ENCODE measurements around the gene KCNIP1.

KCNIP1 gene

DNA sequence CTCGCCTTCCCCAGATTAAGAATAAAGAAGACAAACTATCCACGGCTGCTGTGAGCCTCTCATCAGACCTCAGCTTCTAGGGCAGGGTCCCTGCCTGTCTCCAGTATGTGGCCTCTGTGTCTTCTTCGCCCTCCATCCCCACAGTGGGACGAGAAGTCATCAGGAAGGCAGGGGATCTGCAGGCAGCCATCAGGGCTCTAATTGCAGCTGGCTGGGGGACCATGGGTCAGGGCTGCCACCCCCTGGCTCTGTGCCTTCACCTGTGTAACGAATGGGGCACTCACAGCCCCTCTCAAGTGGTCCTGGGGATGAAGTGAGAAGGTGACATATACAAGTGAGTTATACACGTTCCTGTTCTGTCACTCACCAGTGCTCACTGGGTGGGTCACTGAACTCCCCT lies 139.8 kb downstream of the KCNIP1 start:
- Histone ChIP-seq H3K4me1 (ENCODE audit: control insufficient read depth in 2 of 2, insufficient read depth in 1 of 2, low read depth in 1 of 2, low read length in 2 of 2) (no peaks in the 10 kb centered on the region), H3K4me2 (ENCODE audit: insufficient read depth, low read length, poor library complexity, severe bottlenecking) (no peak overlapping the region), H4K91ac (ENCODE audit: low read depth, low read length, poor library complexity) (no peak overlapping the region), H3K27me3 (ENCODE audit: control insufficient read depth in 3 of 3, insufficient read depth in 3 of 3, low read depth in 1 of 3, low read length in 3 of 3) (peaks cover 0 to 2% (median 0%) of the 10 kb centered on the region in 3 experiments), H3K9me3 (replicated peaks in 1 of 2; ENCODE audit: control insufficient read depth in 2 of 2, insufficient read depth in 1 of 2, low read depth in 1 of 2, low read length in 2 of 2) (no peaks in the 10 kb centered on the region), H3K27ac (replicated peaks; ENCODE audit: low read length) (no peak overlapping the region), H3K23ac (ENCODE audit: low read depth, low read length, poor library complexity) (no peak overlapping the region), H3K4ac (ENCODE audit: low read length) (no peak overlapping the region), H2BK15ac (ENCODE audit: low read length) (no peak overlapping the region), H2AFZ (ENCODE audit: low read length) (no peak overlapping the region), H2BK12ac (ENCODE audit: low read length) (no peak overlapping the region), H2BK120ac (ENCODE audit: low read depth, low read length) (no peak overlapping the region), H3K9ac (ENCODE audit: low read depth, low read length, poor library complexity) (no peak overlapping the region), H3K18ac (ENCODE audit: low read length) (peak overlapping the region; percentile 53), H3K4me3 (ENCODE audit: low read length in 2 of 2) (peak overlapping the region in 1 of 2 donors; percentile 16), H2AK5ac (ENCODE audit: low read depth, low read length) (no peak overlapping the region), H4K8ac (ENCODE audit: low read depth, low read length) (no peak overlapping the region), H3K36me3 (replicated peaks in 1 of 2; ENCODE audit: control insufficient read depth in 2 of 2, insufficient read depth in 2 of 2, low read length in 2 of 2) (no peaks in the 10 kb centered on the region), H3K79me1 (ENCODE audit: low read depth, low read length) (no peaks in the 10 kb centered on the region), H3K14ac (ENCODE audit: low read length) (peak overlapping the region; percentile 42), H2BK5ac (ENCODE audit: low read length) (no peak overlapping the region)
- DNase-seq (ENCODE audit: low spot score) = no peak
- no CpG with 5 or more reads among the region's 6 CpGs for WGBS, 2 donors (ENCODE audit: extremely low coverage in 2 of 2, insufficient read length in 2 of 2, insufficient replicate concordance in 1 of 2)

DNA sequence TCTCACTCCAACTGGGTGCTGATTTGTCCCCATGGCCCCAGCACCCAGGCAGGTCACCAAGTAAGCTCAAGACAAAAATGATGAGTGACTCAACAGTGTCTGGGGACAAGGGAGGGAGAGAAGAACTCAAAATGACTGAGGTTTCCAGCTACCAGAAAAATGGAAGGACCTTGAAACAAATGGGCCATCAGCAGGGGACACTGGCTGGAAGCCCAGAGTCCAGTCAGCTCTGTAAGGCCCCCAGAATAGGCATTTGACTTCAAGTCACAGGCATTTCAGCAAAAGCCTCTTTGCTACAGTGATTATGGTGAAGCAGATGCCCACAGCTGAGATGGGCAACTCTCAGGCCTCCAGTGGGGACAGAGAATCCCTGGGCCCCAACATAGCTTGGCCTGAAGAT lies 140.7 kb downstream of the KCNIP1 start:
- Histone ChIP-seq H3K23ac (ENCODE audit: low read depth, low read length, poor library complexity) (no peak overlapping the region), H3K79me1 (ENCODE audit: low read depth, low read length) (no peaks in the 10 kb centered on the region), H3K14ac (ENCODE audit: low read length) (no peak overlapping the region), H2AK5ac (ENCODE audit: low read depth, low read length) (no peak overlapping the region), H3K27me3 (ENCODE audit: control insufficient read depth in 3 of 3, insufficient read depth in 3 of 3, low read depth in 1 of 3, low read length in 3 of 3) (peaks cover 0 to 2% (median 0%) of the 10 kb centered on the region in 3 experiments), H2BK120ac (ENCODE audit: low read depth, low read length) (no peak overlapping the region), H3K4me1 (ENCODE audit: control insufficient read depth in 2 of 2, insufficient read depth in 1 of 2, low read depth in 1 of 2, low read length in 2 of 2) (no peaks in the 10 kb centered on the region), H3K4me3 (ENCODE audit: low read length in 2 of 2) (no peak overlapping the region), H2AFZ (ENCODE audit: low read length) (no peak overlapping the region), H3K9me3 (replicated peaks in 1 of 2; ENCODE audit: control insufficient read depth in 2 of 2, insufficient read depth in 1 of 2, low read depth in 1 of 2, low read length in 2 of 2) (no peaks in the 10 kb centered on the region), H4K8ac (ENCODE audit: low read depth, low read length) (no peak overlapping the region), H3K9ac (ENCODE audit: low read depth, low read length, poor library complexity) (no peak overlapping the region), H3K18ac (ENCODE audit: low read length) (no peak overlapping the region), H3K4ac (ENCODE audit: low read length) (no peak overlapping the region), H3K36me3 (replicated peaks in 1 of 2; ENCODE audit: control insufficient read depth in 2 of 2, insufficient read depth in 2 of 2, low read length in 2 of 2) (no peaks in the 10 kb centered on the region), H3K4me2 (ENCODE audit: insufficient read depth, low read length, poor library complexity, severe bottlenecking) (no peak overlapping the region), H2BK12ac (ENCODE audit: low read length) (no peak overlapping the region), H2BK15ac (ENCODE audit: low read length) (no peak overlapping the region), H3K27ac (replicated peaks; ENCODE audit: low read length) (no peak overlapping the region), H2BK5ac (ENCODE audit: low read length) (no peak overlapping the region), H4K91ac (ENCODE audit: low read depth, low read length, poor library complexity) (no peak overlapping the region)
- no peak for DNase-seq (ENCODE audit: low spot score)

DNA sequence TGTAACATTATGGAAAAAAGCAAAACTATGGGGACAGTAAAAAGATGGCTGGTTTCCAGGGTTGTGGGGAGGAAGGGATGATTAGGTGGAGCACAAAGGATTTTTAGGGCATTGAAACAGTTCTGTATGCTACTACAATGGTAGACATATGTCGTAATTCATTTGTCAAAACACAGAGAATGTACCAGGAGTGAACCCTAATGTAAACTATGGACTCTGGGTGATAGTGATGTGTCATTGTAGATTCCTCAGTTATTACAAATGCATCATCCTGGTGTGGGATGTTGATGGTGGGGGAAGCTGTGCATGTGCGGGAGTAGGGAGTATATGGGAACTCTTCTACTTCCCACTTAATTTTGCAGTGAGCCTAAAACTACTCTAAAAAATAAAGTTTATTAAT lies 144.7 kb downstream of the KCNIP1 start:
- Histone ChIP-seq H3K4me3 (ENCODE audit: low read length in 2 of 2) (no peak overlapping the region), H3K14ac (ENCODE audit: low read length) (no peak overlapping the region), H3K23ac (ENCODE audit: low read depth, low read length, poor library complexity) (no peak overlapping the region), H3K4me2 (ENCODE audit: insufficient read depth, low read length, poor library complexity, severe bottlenecking) (no peak overlapping the region), H2BK5ac (ENCODE audit: low read length) (no peak overlapping the region), H3K27me3 (ENCODE audit: control insufficient read depth in 3 of 3, insufficient read depth in 3 of 3, low read depth in 1 of 3, low read length in 3 of 3) (peaks cover 0 to 2% (median 0%) of the 10 kb centered on the region in 3 experiments), H4K91ac (ENCODE audit: low read depth, low read length, poor library complexity) (no peak overlapping the region), H3K18ac (ENCODE audit: low read length) (no peak overlapping the region), H2AK5ac (ENCODE audit: low read depth, low read length) (no peak overlapping the region), H3K4me1 (ENCODE audit: control insufficient read depth in 2 of 2, insufficient read depth in 1 of 2, low read depth in 1 of 2, low read length in 2 of 2) (peaks cover 0 to 2% of the 10 kb centered on the region in 2 donors), H3K9ac (ENCODE audit: low read depth, low read length, poor library complexity) (no peak overlapping the region), H2AFZ (ENCODE audit: low read length) (no peak overlapping the region), H3K27ac (replicated peaks; ENCODE audit: low read length) (no peak overlapping the region), H3K79me1 (ENCODE audit: low read depth, low read length) (no peaks in the 10 kb centered on the region), H2BK120ac (ENCODE audit: low read depth, low read length) (no peak overlapping the region), H4K8ac (ENCODE audit: low read depth, low read length) (no peak overlapping the region), H2BK15ac (ENCODE audit: low read length) (no peak overlapping the region), H2BK12ac (ENCODE audit: low read length) (no peak overlapping the region), H3K9me3 (replicated peaks in 1 of 2; ENCODE audit: control insufficient read depth in 2 of 2, insufficient read depth in 1 of 2, low read depth in 1 of 2, low read length in 2 of 2) (no peaks in the 10 kb centered on the region), H3K4ac (ENCODE audit: low read length) (no peak overlapping the region), H3K36me3 (replicated peaks in 1 of 2; ENCODE audit: control insufficient read depth in 2 of 2, insufficient read depth in 2 of 2, low read length in 2 of 2) (no peaks in the 10 kb centered on the region)
- WGBS, 2 donors (ENCODE audit: extremely low coverage in 2 of 2, insufficient read length in 2 of 2, insufficient replicate concordance in 1 of 2) = no CpG with 5 or more reads among the region's 2 CpGs
- DNase-seq (ENCODE audit: low spot score) = no peak

- Histone ChIP-seq H2BK5ac (ENCODE audit: low read length) (no peak overlapping the region), H4K91ac (ENCODE audit: low read depth, low read length, poor library complexity) (no peak overlapping the region), H3K18ac (ENCODE audit: low read length) (no peak overlapping the region), H3K9me3 (replicated peaks in 1 of 2; ENCODE audit: control insufficient read depth in 2 of 2, insufficient read depth in 1 of 2, low read depth in 1 of 2, low read length in 2 of 2) (no peaks in the 10 kb centered on the region), H3K4me2 (ENCODE audit: insufficient read depth, low read length, poor library complexity, severe bottlenecking) (no peak overlapping the region), H3K4me1 (ENCODE audit: control insufficient read depth in 2 of 2, insufficient read depth in 1 of 2, low read depth in 1 of 2, low read length in 2 of 2) (peaks cover 0 to 2% of the 10 kb centered on the region in 2 donors), H3K4ac (ENCODE audit: low read length) (no peak overlapping the region), H3K14ac (ENCODE audit: low read length) (no peak overlapping the region), H3K27ac (replicated peaks; ENCODE audit: low read length) (no peak overlapping the region), H3K4me3 (ENCODE audit: low read length in 2 of 2) (no peak overlapping the region), H3K27me3 (ENCODE audit: control insufficient read depth in 3 of 3, insufficient read depth in 3 of 3, low read depth in 1 of 3, low read length in 3 of 3) (peaks cover 0 to 2% (median 0%) of the 10 kb centered on the region in 3 experiments), H2AFZ (ENCODE audit: low read length) (no peak overlapping the region), H3K23ac (ENCODE audit: low read depth, low read length, poor library complexity) (no peak overlapping the region), H3K9ac (ENCODE audit: low read depth, low read length, poor library complexity) (no peak overlapping the region), H2BK12ac (ENCODE audit: low read length) (no peak overlapping the region), H3K36me3 (replicated peaks in 1 of 2; ENCODE audit: control insufficient read depth in 2 of 2, insufficient read depth in 2 of 2, low read length in 2 of 2) (no peaks in the 10 kb centered on the region), H3K79me1 (ENCODE audit: low read depth, low read length) (no peaks in the 10 kb centered on the region), H2AK5ac (ENCODE audit: low read depth, low read length) (no peak overlapping the region), H2BK120ac (ENCODE audit: low read depth, low read length) (no peak overlapping the region), H2BK15ac (ENCODE audit: low read length) (no peak overlapping the region), H4K8ac (ENCODE audit: low read depth, low read length) (no peak overlapping the region)
- no peak for DNase-seq (ENCODE audit: low spot score)
- no CpG with 5 or more reads among the region's 2 CpGs for WGBS, 2 donors (ENCODE audit: extremely low coverage in 2 of 2, insufficient read length in 2 of 2, insufficient replicate concordance in 1 of 2)
Observed at GRCh38 chr5:170650850-170651249, 147.0 kb downstream of the KCNIP1 start.

Data from neuronal stem cell (in vitro differentiated cells).